Measurements from ENCODE around the gene SCAPER. TPM values are rescaled to one million over a fixed set of nuclear protein-coding genes. Genes with fewer than 3 reads are reported as not detected.

SCAPER gene
- total RNA-seq, 1 experiment from 2014 or later: 14.7 TPM

DNA sequence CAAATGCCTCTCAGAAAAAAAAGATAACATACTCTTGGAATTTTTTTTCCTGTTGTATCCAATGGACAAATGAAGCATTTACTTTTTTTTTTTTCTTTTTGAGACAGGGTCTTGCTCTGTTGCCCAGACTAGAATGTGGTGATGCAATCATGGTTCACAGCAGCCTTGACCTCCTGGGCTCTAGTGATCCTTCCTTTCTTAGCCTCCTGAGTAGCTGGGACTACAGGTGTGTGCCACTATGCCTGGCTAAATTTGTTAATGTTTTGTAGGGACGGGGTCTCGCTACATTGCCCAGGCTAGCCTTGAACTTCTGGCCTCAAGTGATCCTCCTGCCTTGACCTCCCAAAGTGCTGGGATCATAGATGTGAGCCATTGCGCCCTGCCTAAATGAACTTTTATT lies 401.3 kb downstream of the SCAPER start (continued):
- no peak for TF ChIP-seq ZFX (IDR thresholded peaks at IDR 0.05)
- TF ChIP-seq ATF3 (IDR thresholded peaks at IDR 0.05): no peak
- TF ChIP-seq EGR1 (IDR thresholded peaks at IDR 0.05; ENCODE audit: low read depth): no peak
- no peak for TF ChIP-seq ZBTB33 (IDR thresholded peaks at IDR 0.05; ENCODE audit: extremely low read depth, insufficient replicate concordance, low read length)
- TF ChIP-seq SRF (IDR thresholded peaks at IDR 0.05; ENCODE audit: low read depth): no peak

GRCh38 chr15:76503121-76503520 lies 402.0 kb downstream of the SCAPER start:
- no peak overlapping the region for H3K9ac ChIP-seq (ENCODE audit: low read length)
- CTCF ChIA-PET: no interaction called here
- no peak for DNase-seq (ENCODE audit: low read depth, low spot score)

More at GRCh38 chr15:76503121-76503520, 402.0 kb downstream of the SCAPER start:
- TF ChIP-seq SP1 (IDR thresholded peaks at IDR 0.05; ENCODE audit: low read depth): no peak
- no peak for TF ChIP-seq ZFX (IDR thresholded peaks at IDR 0.05)
- TF ChIP-seq CEBPB (IDR thresholded peaks at IDR 0.05; ENCODE audit: low read depth): no peak
- TF ChIP-seq POLR2A (IDR thresholded peaks at IDR 0.05; ENCODE audit: borderline replicate concordance, extremely low read depth, insufficient read depth, insufficient read length): no peak
- no peak for TF ChIP-seq MAX (IDR thresholded peaks at IDR 0.05)
- TF ChIP-seq ATF3 (IDR thresholded peaks at IDR 0.05): no peak
- TF ChIP-seq SIN3A (IDR thresholded peaks at IDR 0.05; ENCODE audit: low read depth): no peak
- TF ChIP-seq POLR2AphosphoS5 (IDR thresholded peaks at IDR 0.05; ENCODE audit: low read depth, low read length): no peak
- TF ChIP-seq ZBTB33 (IDR thresholded peaks at IDR 0.05; ENCODE audit: extremely low read depth, insufficient replicate concordance, low read length): no peak
- no peak for TF ChIP-seq SRF (IDR thresholded peaks at IDR 0.05; ENCODE audit: low read depth)
- TF ChIP-seq, protein P1, sequence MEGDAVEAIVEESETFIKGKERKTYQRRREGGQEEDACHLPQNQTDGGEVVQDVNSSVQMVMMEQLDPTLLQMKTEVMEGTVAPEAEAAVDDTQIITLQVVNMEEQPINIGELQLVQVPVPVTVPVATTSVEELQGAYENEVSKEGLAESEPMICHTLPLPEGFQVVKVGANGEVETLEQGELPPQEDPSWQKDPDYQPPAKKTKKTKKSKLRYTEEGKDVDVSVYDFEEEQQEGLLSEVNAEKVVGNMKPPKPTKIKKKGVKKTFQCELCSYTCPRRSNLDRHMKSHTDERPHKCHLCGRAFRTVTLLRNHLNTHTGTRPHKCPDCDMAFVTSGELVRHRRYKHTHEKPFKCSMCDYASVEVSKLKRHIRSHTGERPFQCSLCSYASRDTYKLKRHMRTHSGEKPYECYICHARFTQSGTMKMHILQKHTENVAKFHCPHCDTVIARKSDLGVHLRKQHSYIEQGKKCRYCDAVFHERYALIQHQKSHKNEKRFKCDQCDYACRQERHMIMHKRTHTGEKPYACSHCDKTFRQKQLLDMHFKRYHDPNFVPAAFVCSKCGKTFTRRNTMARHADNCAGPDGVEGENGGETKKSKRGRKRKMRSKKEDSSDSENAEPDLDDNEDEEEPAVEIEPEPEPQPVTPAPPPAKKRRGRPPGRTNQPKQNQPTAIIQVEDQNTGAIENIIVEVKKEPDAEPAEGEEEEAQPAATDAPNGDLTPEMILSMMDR (IDR thresholded peaks at IDR 0.05 in 2 of 3, conservative IDR thresholded peaks at IDR 0.05 in 1 of 3; ENCODE audit: borderline replicate concordance in 1 of 3, insufficient read depth in 1 of 3, low read depth in 2 of 3, low read length in 2 of 3): no peak
- intact Hi-C loops (cut with micrococcal nuclease): no loop called here
- no peak for ATAC-seq
- no TSS peak for BruUV-seq (replicated peaks)
- Histone ChIP-seq H3K9me2 (ENCODE audit: insufficient read depth) (no peaks in the 10 kb centered on the region), H3K27me3 (ENCODE audit: insufficient read depth, low read length) (no peaks in the 10 kb centered on the region), H2AFZ (ENCODE audit: low read depth, low read length, poor library complexity, severe bottlenecking) (no peak overlapping the region), H3K4me1 (ENCODE audit: control insufficient read depth in 1 of 2, insufficient read depth in 2 of 2, low read length in 2 of 2) (no peaks in the 10 kb centered on the region), H4K20me1 (ENCODE audit: insufficient read depth) (no peaks in the 10 kb centered on the region), H3K9me3 (ENCODE audit: control insufficient read depth in 1 of 2, insufficient read depth in 1 of 2, low read depth in 1 of 2, low read length in 2 of 2) (no peaks in the 10 kb centered on the region), H3K4me2 (ENCODE audit: low read length) (no peak overlapping the region), H3K79me2 (ENCODE audit: insufficient read depth, low read length) (no peaks in the 10 kb centered on the region), H3K27ac (ENCODE audit: low read depth, low read length) (no peak overlapping the region), H3K36me3 (ENCODE audit: control insufficient read depth in 1 of 2, insufficient read depth in 2 of 2, low read length in 2 of 2) (no peaks in the 10 kb centered on the region), H3K4me3 (replicated peaks in 1 of 2; ENCODE audit: low read depth in 1 of 2, low read length in 2 of 2) (no peak overlapping the region)
- POLR2A ChIA-PET: no interaction called here
- RAD21 ChIA-PET (ENCODE audit: low non-redundant PET in 1 of 2, low total read pairs in 2 of 2, uncharacterized antibody in 2 of 2, unreplicated experiment in 2 of 2): no interaction called here

Measured in HCT116 (cell line).